T1000 (cell line): ENCODE data around the gene ICAM1.

Experiments
- DNase-seq: peaks from one replicate; lab custom pipeline; 2025; ENCODE audit warnings: mixed read lengths; lab: John Stamatoyannopoulos, UW

The ICAM1 gene

GRCh38 chr19:10292789-10293636, 22.1 kb downstream of the ICAM1 start:
- DNase-seq, result no peak

GRCh38 chr19:10293637-10294367, 22.9 kb downstream of the ICAM1 start:
- DNase-seq, result no peak

- DNase-seq, result no peak
These were observed 23.4 kb downstream of the ICAM1 start for GRCh38 chr19:10294368-10294697.

GRCh38 chr19:10295305-10295846, 24.5 kb downstream of the ICAM1 start:
- no peak for DNase-seq

- no peak for DNase-seq
These were observed 25.1 kb downstream of the ICAM1 start for GRCh38 chr19:10295847-10296591.

- no peak for DNase-seq
These were observed 28.9 kb downstream of the ICAM1 start for GRCh38 chr19:10299545-10300458.

- DNase-seq, result no peak
These were observed 34.4 kb downstream of the ICAM1 start for GRCh38 chr19:10305139-10305806.

GRCh38 chr19:10306327-10306726, 35.4 kb downstream of the ICAM1 start:
- DNase-seq, result no peak

GRCh38 chr19:10309423-10309822, 38.5 kb downstream of the ICAM1 start, which contains the start of gene ZGLP1:
TSS of gene ZGLP1 (minus strand) at chr19:10309815.
- no peak for DNase-seq

GRCh38 chr19:10315335-10316214, 44.7 kb downstream of the ICAM1 start, which contains the start of gene FDX2:
TSS of gene FDX2 (minus strand) at chr19:10316015. CDS start at chr19:10315996, 19 bp downstream.
- peak; percentile 66 for DNase-seq

- no peak for DNase-seq
These were observed 45.5 kb downstream of the ICAM1 start for GRCh38 chr19:10316229-10317044.

GRCh38 chr19:10317045-10317856, 46.3 kb downstream of the ICAM1 start:
- DNase-seq, result no peak

- no peak for DNase-seq
These were observed 47.0 kb downstream of the ICAM1 start for GRCh38 chr19:10317857-10318462.

GRCh38 chr19:10318807-10319682, 48.1 kb downstream of the ICAM1 start:
- no peak for DNase-seq

- DNase-seq, result no peak
These were observed 49.9 kb downstream of the ICAM1 start for GRCh38 chr19:10320602-10321416.
